Measurements from ENCODE around the gene SLC39A7. TPM values are rescaled to one million over a fixed set of nuclear protein-coding genes. Genes with fewer than 3 reads are reported as not detected.

Gene SLC39A7
- total RNA-seq, 2 donors from 2014 or later = 123 to 163 TPM

- Mint-ChIP-seq H3K9me3 (no peaks in the 10 kb centered on the region), H3K4me3 (no peak overlapping the region), H3K27me3 (ENCODE audit: insufficient read depth) (peaks cover 67% of the 10 kb centered on the region)
Observed at GRCh38 chr6:33189625-33190448, 10.8 kb upstream of the SLC39A7 start.

GRCh38 chr6:33190504-33191107 is 10.1 kb upstream of the SLC39A7 start:
- peaks cover 65% of the 10 kb centered on the region for H3K27me3 Mint-ChIP-seq (ENCODE audit: insufficient read depth)
- 90 to 94% methylated on average over 2 to 11 of the region's 11 CpGs for WGBS, 2 experiments (ENCODE audit: insufficient coverage in 1 of 2, insufficient read length in 1 of 2)
- no peak overlapping the region for H3K27ac ChIP-seq (ENCODE audit: low read depth, low read length)
- H3K9ac ChIP-seq (ENCODE audit: extremely low read depth, low read length, poor library complexity, severe bottlenecking) = no peak overlapping the region
- H3K36me3 ChIP-seq (ENCODE audit: control insufficient read depth, insufficient read depth, low read length) = peaks cover 13% of the 10 kb centered on the region
- peaks cover 17% of the 10 kb centered on the region for H3K36me3 Mint-ChIP-seq (ENCODE audit: low read depth)
- H3K4me3 Mint-ChIP-seq = no peak overlapping the region
- no peaks in the 10 kb centered on the region for H3K9me3 ChIP-seq (ENCODE audit: control insufficient read depth, low read length)
- H3K4me1 ChIP-seq (ENCODE audit: control insufficient read depth, insufficient read depth, low read length) = peaks cover 4% of the 10 kb centered on the region
- H3K27me3 ChIP-seq (ENCODE audit: control insufficient read depth, insufficient read depth, low read length, poor library complexity, severe bottlenecking) = peaks cover 62% of the 10 kb centered on the region
- DNase-seq = no peak
- H3K9me3 Mint-ChIP-seq = no peaks in the 10 kb centered on the region
- no peak for TF ChIP-seq CTCF (conservative IDR thresholded peaks at IDR 0.05)
- H3K4me1 Mint-ChIP-seq = peaks cover 11% of the 10 kb centered on the region
- no peak overlapping the region for H3K27ac Mint-ChIP-seq
- no peak overlapping the region for H3K4me3 ChIP-seq (ENCODE audit: low read length)

More at GRCh38 chr6:33189625-33190448, 10.8 kb upstream of the SLC39A7 start:
- no peak for TF ChIP-seq CTCF (conservative IDR thresholded peaks at IDR 0.05)
- H3K4me3 ChIP-seq (ENCODE audit: low read length) = no peak overlapping the region
- H3K27ac ChIP-seq (ENCODE audit: low read depth, low read length) = no peak overlapping the region
- Mint-ChIP-seq H3K4me1 (peaks cover 11% of the 10 kb centered on the region), H3K27ac (no peak overlapping the region), H3K36me3 (ENCODE audit: low read depth) (peaks cover 9% of the 10 kb centered on the region)
- H3K27me3 ChIP-seq (ENCODE audit: control insufficient read depth, insufficient read depth, low read length, poor library complexity, severe bottlenecking) = peaks cover 62% of the 10 kb centered on the region
- H3K4me1 ChIP-seq (ENCODE audit: control insufficient read depth, insufficient read depth, low read length) = peaks cover 4% of the 10 kb centered on the region
- DNase-seq = no peak
- no peak overlapping the region for H3K9ac ChIP-seq (ENCODE audit: extremely low read depth, low read length, poor library complexity, severe bottlenecking)
- no peaks in the 10 kb centered on the region for H3K9me3 ChIP-seq (ENCODE audit: control insufficient read depth, low read length)
- 84 to 86% methylated on average over 5 to 7 of the region's 7 CpGs for WGBS, 2 experiments (ENCODE audit: insufficient coverage in 1 of 2, insufficient read length in 1 of 2)
- H3K36me3 ChIP-seq (ENCODE audit: control insufficient read depth, insufficient read depth, low read length) = peaks cover 7% of the 10 kb centered on the region

GRCh38 chr6:33191383-33192104 is 9.1 kb upstream of the SLC39A7 start:
- H3K27ac ChIP-seq (ENCODE audit: low read depth, low read length) = no peak overlapping the region
- no peaks in the 10 kb centered on the region for H3K9me3 ChIP-seq (ENCODE audit: control insufficient read depth, low read length)
- peaks cover 4% of the 10 kb centered on the region for H3K4me1 ChIP-seq (ENCODE audit: control insufficient read depth, insufficient read depth, low read length)
- DNase-seq = peak; percentile 55
- no peaks in the 10 kb centered on the region for H3K9me3 Mint-ChIP-seq
- peaks cover 56% of the 10 kb centered on the region for H3K27me3 Mint-ChIP-seq (ENCODE audit: insufficient read depth)
- H3K9ac ChIP-seq (ENCODE audit: extremely low read depth, low read length, poor library complexity, severe bottlenecking) = no peak overlapping the region
- peaks cover 23% of the 10 kb centered on the region for H3K36me3 ChIP-seq (ENCODE audit: control insufficient read depth, insufficient read depth, low read length)
- H3K4me3 Mint-ChIP-seq = peak overlapping the region; percentile 61
- TF ChIP-seq CTCF (conservative IDR thresholded peaks at IDR 0.05) = no peak
- H3K4me1 Mint-ChIP-seq = peaks cover 11% of the 10 kb centered on the region
- H3K27ac Mint-ChIP-seq = no peak overlapping the region
- 67 to 79% methylated on average over 3 to 8 of the region's 8 CpGs for WGBS, 2 experiments (ENCODE audit: insufficient coverage in 1 of 2, insufficient read length in 1 of 2)
- H3K27me3 ChIP-seq (ENCODE audit: control insufficient read depth, insufficient read depth, low read length, poor library complexity, severe bottlenecking) = peaks cover 56% of the 10 kb centered on the region
- no peak overlapping the region for H3K4me3 ChIP-seq (ENCODE audit: low read length)
- peaks cover 26% of the 10 kb centered on the region for H3K36me3 Mint-ChIP-seq (ENCODE audit: low read depth)

Data from endodermal cell (in vitro differentiated cells).